NOMO-1 treated with DMSO at 0.1 percent for 48 hours (cell line): ENCODE results near the gene LRCH4.
"Not testable (repeated sequence)": the region's sequence is repeated elsewhere in the genome, so short reads cannot be mapped to it uniquely, and the experiment has no call there.

Experiments
- DNase-seq: peaks from one replicate; lab custom pipeline; 2025; ENCODE audit not compliant: unreplicated experiment; lab: John Stamatoyannopoulos, UW

The LRCH4 gene

DNA sequence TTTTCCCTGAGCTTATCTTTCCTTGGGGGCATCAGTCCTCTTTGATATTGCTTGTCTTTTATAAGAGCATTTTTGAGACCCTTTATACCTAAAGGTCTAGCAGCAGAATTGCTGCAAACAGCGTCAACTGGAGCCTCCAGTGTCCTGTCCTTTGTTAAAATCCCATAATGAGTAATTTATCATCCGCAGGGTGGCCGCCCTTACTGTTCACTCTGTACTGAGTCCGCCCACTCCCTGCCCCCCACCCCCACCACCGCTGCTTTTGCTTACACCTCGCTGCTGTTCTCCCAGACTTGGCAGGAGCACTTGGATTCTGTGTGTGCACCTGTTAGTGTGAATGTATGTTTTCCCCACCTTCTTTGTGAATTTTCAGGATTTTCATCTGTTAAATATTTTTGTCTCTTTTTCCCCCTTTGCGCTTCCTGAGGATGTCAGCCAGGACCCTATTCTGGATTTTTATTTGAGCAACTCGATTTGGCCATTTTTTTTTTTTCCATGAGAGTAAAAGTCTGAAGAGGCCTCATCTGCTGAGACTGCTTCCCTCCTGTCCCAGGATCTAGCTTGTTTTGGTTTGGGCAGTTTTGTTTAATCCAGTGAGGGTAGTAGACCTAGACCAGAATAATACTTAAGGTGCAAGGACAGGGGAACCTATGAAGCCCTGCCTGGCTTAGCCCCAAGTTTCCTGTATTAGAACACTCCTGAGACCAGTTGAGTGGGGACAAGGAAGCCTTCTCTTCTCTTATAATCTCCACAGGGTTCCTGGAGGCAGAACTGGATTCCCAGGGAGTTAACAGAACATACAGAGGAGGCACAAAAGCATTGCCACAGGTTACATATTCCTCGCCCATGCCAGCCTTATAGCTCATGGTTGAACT lies 38.8 kb downstream of the LRCH4 start:
- no peak for DNase-seq

GRCh38 chr7:100546129-100546925 lies 39.6 kb downstream of the LRCH4 start:
- no peak for DNase-seq

DNA sequence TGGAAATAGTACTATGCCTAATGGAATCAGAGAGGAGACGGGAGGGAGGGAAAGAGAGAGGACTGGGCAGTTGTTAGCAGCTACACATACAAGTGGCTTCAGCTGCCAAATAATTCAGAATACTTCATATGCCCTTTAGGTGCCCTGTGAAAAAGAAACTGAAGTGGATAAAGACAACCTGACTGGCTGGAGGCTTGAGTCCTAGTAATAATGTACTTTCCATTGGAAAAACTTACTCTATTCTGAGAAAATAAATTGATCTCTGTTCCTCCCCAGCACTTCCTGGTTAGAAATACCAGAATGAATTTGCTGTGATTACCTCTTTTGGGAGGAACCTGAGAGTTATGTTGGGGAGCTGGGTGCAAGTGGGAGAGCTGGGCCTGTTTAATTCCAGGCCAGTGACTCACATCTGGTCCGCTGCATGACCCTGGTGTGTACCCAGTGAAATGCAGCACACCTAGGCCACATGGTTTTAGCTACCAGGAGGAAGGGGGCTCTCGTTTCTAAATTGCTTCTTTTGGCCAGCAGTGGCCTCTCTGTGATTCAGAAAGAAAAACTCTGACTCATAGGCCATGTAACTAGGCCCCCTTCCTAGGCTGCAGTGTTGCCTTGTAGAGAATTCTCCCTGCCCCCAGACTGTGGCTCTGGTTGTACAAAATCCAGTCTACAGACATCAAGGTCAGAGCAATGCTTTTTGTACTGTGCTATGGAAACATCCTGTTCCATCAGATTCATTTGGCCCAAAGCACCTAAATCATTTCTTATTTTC lies 40.4 kb downstream of the LRCH4 start:
- peak; percentile 63 for DNase-seq

- DNase-seq, result no peak
Measured at GRCh38 chr7:100544967-100545359, 41.0 kb downstream of the LRCH4 start.

GRCh38 chr7:100544386-100544785 lies 41.5 kb downstream of the LRCH4 start:
- no peak for DNase-seq

DNA sequence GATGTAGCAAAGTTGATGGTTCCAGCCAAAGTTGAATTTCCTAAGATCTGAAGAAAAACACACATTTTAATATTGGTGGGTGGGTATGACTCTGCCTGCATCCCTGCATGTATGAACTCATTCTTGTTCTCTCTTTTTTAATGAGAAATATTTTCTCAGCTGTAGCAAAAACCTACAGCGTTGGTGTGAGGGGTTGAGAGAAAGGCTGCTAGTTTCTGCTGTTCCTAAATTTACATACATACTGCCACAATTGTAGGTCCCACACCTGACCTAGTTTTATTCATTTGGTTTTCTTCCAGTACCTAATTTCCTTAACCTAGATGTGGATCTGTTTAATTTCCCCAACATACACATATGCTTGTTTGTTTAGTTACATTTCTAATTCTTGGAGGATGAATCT lies 42.3 kb downstream of the LRCH4 start:
- no peak for DNase-seq

GRCh38 chr7:100541309-100541708 lies 44.6 kb downstream of the LRCH4 start:
- peak; percentile 8 for DNase-seq

DNA sequence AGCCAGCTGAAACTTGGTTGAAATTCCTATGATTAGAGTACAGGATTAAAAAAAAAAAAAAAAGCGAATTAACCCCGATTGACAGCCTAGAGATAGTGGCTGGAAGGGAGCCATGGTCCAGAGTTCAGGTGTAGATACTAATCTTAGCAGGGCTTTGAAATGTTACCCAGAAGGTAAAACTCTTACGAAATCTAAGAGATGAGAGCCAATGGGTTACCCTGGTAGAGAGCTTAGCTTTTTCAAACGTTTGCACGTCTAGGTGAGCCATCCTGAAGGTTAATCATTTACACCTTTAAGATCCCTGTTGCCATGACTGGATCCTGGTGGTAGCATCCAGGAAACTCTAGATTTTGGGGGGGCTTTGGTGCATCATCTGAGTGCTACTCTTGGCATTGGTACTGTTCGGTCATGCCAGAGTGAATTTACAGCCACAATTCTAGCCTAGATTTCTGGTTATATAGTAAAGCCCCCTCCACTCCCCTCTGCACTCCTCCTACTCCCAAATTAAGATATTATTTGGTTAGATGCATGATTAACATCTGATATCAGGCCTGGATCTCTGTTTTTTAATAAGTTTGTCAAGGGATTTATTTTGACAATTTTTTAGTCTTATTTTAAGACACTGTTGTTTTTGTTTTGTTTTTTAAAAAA lies 45.7 kb downstream of the LRCH4 start:
- no peak for DNase-seq

DNA sequence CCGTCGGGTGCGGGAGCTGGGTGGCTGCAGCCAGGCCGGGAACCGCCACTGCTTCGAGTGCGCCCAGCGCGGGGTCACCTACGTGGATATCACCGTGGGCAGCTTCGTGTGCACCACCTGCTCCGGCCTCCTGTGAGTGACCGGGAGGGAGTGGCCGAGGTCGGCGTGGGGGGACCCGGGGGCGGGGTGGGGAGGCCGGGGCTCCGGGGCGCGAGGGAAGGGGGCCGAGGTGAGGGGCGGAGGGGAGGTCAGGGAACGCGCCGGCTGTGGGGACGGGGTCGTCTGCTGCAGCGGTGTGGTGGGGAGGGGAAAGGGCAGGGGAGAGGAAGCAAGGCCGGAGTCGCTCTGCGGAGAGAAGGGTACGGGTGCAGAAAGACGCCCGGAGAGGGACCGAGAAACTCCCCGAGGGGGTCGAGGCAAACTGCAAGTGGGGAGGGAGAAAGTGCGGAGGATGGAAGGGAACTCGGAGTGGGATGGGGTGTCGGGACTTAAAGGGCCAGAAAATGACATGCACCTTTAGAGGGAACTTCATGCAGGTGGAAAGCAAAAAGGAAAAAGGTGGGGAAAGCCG lies 46.4 kb downstream of the LRCH4 start:
- DNase-seq, result no peak

DNA sequence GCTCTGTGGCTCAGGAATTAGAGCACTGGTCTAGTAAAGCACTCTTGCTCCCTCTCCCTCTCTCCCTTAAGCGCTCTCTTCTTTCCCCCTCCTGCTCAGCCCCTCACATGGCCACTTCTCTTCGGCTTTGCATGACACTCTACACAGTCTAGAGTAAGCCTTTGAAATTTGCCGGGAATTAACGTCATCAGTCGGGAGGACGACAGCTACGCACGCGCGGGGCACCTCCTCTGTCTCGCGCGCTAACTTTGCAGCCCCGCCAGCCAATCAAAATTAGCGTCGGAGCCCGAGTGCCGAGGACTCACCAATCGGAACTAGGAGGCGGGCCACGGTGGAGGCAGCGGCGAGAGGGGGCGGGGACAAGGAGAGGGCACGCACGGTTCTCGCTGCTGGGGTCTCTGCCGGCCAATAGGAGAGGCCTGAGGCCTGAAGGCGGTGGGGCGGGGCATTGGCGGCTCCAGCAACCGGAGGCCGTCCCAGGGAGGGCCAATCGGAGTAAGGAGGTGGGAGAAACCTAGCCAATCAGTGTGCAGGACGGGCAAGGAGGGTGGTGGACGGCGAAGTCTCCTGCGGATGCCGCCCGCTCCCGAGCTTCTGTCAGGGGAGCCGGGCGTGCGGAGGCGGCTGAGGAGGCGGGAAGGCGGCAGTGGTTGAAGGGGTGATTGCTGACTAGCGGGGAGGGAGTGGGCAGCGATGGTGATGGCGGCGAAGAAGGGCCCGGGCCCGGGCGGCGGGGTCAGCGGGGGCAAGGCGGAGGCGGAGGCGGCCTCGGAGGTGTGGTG lies 47.1 kb downstream of the LRCH4 start, which contains the start of gene AGFG2:
Gene AGFG2 (plus strand): TSS at position 550 of the 782 bp plus-strand sequence. CDS start 144 bp downstream, at position 694.
- peak; percentile 100 for DNase-seq

- no peak for DNase-seq
Measured at GRCh38 chr7:100538348-100538653, 47.6 kb downstream of the LRCH4 start.

DNA sequence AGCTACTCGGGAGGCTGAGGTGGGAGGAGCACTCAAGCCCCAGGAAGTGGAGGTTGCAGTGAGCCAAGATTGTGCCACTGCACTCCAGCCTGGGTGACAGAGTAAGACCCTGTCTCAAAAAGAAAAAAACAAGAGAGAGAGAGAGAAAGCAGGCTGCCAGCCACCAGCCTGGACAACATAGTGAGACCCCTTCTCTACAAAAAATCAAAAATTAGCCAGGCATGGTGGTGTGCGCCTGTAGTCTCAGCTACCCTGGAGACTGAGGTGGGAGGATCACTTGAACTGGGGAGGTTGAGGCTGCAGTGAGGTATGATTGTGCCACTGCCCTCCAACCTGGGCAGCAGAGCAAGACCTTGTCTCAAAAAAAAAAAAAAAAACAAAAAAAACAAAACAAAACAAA lies 49.2 kb downstream of the LRCH4 start:
- DNase-seq, result not testable (repeated sequence)

GRCh38 chr7:100535982-100536381 lies 49.9 kb downstream of the LRCH4 start:
- DNase-seq, result not testable (repeated sequence)

DNA sequence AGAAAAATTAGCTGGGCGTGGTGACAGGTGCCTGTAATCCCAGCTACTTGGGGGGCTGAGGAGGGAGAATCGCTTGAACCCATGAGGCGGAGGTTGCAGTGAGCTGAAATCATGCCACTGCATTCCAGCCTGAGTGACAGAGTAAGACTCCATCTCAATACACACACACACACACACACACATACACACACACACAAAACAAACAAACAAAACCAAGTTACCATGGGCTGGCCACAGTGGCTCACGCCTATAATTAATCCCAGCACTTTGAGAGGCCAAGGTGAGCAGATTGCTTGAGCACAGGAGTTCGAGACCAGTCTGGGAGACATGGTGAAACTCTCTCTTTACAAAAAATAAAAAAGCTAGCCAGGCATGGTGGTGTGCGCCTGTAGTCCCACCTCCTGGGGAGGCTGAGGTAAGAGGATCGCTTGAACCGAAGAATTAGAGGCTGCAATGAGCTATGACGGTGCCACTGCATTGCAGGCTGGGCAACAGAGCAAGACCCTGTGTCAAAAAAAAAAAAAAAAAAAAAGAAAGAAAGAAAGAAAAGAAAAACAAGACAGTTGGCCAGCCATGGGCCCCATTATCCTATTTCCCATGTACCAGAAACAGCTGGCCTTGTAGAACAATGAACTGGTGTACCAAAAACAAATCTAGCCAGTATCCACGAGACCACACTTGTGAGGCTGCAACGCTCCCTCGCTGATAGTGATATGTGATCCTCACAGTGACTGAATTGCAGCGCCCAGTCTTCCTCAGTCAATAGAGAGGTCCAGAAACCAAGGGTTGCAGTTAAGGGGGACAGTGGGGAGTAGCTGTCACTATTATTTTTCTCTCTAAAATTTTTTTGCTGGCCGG lies 53.5 kb downstream of the LRCH4 start:
- DNase-seq, result no peak

DNA sequence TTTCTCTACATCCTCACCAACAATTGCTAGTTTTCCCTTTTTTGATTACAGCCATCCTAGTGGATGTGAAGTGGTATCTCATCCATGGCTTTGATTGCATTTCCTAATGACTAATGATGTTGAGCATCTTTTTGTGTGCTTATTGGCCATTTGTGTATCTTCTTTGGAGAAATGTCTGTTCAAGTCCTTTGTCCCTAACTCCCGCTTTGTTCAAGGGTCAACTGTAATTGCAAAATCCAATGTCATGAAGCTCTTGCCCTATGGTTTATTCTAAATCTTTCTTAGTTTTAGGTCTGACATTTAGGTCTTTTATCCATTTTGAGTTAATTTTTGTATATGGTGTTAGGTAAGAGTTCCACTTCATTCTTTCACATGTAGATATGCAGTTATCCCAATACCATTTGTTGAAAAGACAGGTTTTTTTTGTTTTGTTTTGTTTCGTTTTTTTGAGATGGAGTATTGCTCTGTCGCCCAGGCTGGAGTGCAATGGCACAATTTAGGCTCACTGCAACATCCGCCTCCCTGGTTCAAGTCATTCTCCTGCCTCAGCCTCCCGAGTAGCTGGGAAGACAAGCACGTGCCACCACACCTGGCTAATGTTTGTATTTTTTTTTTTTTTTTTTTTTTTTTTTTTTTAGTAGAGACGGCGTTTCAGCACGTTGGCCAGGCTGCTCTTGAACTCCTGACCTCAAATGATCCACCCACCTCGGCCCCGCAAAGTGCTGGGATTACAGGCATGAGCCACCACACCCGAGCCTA lies 57.6 kb downstream of the LRCH4 start:
- DNase-seq, result not testable (repeated sequence)
